GM18507 (cell line): Measurements from ENCODE around the gene ATP8A2.

Experiments
- DNase-seq: peaks from one replicate; pipeline ENCODE4 v3.0.0; 2011; ENCODE audit warnings: low read depth; ENCODE audit not compliant: insufficient read length; ENCODE audit errors: extremely low spot score
- FAIRE-seq: peaks from 2 replicates; lab custom pipeline; 2011; peaks lifted over from hg19 to GRCh38; lab: Jason Lieb, UNC

ATP8A2 gene

DNA sequence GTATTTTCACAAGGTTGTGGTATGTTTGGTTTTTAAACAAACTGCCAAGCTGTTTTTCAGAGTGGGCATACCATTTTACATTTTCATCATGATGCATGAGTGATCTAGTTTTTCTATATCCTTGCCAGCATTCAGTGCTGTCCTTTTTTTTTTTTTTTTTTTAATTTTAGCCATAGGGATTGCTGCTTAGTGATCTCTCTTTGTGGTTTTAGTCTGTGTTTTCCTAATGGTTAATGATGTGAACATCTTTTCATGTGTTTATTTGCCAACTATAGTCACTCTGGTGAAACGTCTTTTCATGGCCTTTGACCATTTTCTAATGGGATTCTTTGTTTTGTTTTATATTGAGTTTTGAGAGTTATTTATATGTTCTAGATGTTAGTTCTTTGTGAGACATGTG lies 620.3 kb downstream of the ATP8A2 start:
- DNase-seq (no peak), FAIRE-seq (no peak)

DNA sequence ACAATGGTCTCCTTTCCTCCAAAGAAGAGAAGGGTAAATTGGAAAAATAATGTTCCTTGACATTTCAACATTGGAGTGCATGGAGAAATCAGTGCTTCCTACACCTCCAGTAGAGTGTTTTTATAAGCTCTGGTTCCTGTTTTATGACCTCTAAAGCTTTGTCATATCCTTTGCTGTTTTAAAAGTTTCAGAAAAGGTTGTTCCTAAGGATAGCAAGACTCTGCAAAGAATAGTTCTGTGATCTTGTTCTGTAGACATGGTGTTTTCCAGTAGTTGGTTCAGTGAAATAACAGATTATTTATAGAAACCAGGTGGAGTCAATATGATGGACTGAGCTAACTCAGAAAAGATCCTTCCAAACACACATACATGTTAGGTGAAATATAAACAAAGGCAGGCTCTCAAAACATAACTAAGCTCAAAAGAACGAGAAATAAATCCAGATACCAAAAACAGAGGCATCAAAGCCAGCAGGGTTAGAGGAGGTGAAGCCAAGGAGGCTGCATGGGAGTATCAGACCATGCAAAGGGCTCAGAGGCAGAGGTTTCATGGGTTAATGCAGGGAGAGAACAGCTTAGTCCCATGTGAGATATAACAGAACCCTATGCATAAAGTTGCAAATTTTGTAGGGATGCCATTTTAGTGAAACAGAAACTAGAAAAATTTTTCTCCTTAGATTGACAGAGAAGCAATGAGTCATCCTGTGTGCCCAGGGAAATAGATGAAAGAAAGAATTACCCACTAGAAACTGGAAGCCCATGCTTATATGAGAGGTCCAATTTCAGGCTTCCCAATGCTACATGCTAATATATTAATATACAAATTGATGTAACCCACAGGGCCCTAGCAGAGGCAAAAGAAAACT lies 635.7 kb downstream of the ATP8A2 start:
- FAIRE-seq (no peak), DNase-seq (no peak)

DNA sequence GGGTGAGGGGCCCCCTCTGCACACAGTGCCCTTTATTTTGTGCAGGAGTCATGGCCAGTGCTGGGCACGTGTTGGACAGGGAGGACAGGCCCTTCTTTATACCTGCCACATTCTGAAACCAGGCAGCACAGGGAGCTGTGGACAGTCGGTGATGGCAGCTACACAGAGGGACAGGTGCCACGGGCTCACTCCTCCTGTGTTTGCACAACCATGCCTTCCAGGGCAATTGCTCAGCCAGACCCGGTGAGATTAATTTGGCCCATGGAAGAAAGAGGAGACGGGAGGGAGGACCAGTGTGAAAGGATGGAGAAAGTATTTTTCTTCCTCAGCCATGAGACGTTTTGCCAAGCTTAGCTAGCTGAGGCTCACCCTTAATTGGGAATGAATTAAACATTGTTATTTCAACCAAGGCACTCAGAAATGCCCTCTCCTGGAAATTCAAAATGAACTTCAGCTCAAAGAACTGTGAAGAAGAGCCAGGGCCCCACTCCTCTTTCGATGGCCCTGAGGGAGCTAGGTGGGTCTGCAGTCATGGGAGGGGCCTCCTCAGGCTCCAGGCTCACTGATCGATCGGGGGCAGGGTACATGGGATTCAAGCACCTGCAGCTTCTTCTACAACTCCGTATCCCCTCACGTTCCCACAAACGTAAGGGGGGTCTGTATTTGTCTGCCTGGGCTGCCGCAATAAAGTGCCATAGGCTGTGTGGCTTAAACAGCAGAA lies 638.9 kb downstream of the ATP8A2 start:
- FAIRE-seq (no peak), DNase-seq (no peak)

DNA sequence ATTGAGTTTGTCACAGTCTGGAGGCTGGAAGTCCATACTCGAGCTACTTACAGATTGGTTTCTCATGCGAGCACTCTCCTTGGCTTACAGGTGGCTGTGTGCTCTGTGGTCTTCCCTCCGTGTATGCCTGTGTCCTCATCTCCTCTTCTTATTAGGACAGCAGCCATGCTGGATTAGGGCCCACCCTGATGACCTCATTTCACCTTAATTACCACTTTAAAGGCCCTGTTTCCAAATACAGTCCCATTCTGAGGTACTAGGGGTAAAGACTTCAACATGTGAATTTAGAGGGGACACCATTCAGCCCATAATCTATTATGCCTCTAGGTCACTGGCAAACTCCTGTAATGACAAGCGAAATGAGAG lies 639.4 kb downstream of the ATP8A2 start:
- DNase-seq (no peak), FAIRE-seq (no peak)

DNA sequence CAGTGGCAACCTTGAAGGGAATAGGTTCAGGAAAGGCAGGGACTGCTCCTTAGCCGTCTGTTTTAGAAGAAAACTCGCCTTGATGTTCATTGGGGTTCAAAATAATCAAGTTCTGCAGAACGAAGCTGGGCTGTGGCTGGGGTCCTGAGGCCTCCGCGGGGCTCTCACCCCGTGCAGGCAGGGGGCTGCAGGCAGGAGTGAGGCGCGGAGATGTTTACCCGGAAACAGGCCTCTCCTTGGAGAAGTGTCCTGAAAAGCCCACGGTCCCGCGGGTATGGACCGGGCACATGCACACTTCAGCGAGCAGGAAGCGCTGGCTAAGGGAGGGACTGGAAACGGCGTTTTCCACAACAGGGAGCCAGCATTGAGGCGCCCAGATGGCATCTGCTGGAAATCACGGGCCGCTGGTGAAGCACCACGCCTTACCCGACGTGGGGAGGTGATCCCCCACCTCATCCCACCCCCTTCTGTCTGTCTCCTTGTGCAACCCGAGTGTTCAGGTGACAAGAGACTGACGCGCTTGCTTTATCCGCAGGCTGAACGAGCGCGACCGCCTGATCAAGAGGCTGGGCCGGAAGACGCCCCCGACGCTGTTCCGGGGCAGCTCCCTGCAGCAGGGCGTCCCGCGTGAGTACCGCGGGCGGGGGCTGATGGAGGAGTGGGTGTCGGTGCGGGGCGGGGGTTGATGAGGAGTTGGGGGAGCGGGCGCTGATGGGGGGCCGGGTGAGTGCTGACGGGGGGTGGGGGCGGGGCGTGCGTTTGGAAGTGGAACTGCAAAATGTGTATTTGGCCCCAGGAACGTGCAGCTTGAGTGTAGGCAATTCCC lies 640.4 kb downstream of the ATP8A2 start:
- FAIRE-seq (no peak), DNase-seq (no peak)

DNA sequence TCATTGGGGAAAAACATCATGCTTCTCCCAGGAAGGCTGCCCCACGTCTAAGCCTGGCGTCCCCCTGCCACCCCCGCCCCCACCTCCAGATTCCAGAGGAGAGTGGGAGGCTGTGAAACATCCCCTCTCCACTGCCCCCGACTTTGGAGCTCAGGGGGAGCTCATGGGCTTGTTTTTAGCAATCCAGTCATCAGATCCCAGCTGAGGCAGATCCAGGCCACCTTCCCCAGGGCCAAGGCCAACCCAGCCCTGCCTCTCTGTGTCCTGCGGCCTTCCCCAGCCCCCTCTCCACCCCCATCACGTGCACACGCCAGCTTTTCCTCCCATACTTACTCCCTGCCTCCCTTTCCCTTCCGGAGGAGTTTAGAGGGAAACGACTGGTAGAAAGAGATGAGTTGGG lies 641.2 kb downstream of the ATP8A2 start:
- DNase-seq (no peak), FAIRE-seq (no peak)

DNA sequence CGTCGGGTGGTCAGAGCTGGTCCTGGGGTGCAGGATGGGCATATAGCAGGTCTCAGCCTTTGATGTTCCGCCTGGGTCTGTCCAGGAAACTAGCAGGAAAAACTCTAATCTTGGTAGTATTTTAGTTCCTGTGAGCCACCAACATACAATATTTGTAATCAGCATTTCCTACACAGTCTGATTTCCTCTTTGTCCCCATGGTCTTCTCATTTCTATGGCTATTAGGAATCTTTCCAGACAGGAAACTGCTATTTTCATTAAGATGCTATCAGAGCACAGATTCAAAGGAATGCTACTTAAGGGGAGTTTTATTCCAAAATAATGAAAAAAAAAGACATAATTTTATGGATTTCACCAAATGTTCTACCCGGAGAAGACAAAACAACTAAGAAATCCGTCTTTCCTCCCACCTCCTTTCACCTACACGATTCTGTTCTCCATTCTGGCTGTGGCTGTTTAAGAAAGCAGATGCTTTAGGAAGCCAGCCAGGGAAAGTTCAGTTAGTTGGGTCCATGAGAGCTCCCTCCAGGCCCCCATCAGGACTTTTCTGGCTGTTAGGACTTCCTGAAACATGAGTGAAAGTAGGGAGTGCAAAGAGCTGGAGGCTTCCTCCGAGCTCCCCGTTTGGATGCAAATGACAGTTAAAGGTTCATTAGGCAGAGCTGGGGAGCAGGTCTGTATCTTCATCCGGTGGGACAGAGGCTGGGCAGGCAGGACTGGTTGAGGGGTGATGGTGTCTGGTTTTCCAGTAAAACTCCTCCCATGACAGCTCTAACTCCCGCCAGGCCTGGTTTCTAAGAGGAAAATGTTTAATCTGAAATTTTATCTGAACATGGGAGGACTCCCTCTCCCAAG lies 643.7 kb downstream of the ATP8A2 start:
- FAIRE-seq (no peak), DNase-seq (no peak)

DNA sequence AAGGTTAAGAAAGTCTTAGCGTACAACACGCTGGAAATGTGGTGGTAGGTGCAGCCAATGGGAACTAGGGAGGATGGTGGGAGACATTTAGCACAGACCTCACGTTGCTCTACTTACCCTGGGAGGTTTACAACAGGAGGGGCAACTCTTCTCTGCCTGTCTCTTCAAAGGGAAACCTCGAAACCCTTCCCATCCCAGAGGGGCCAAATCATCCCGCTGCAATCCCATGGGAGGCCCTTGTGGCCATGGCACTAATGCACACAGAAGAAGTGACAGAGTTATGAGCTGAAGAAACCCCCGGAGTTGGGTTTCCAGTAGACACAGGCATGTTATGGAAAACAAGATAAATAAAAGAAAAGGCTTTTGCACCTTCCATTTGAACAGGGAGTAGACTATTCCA lies 644.4 kb downstream of the ATP8A2 start:
- DNase-seq (no peak), FAIRE-seq (no peak)

DNA sequence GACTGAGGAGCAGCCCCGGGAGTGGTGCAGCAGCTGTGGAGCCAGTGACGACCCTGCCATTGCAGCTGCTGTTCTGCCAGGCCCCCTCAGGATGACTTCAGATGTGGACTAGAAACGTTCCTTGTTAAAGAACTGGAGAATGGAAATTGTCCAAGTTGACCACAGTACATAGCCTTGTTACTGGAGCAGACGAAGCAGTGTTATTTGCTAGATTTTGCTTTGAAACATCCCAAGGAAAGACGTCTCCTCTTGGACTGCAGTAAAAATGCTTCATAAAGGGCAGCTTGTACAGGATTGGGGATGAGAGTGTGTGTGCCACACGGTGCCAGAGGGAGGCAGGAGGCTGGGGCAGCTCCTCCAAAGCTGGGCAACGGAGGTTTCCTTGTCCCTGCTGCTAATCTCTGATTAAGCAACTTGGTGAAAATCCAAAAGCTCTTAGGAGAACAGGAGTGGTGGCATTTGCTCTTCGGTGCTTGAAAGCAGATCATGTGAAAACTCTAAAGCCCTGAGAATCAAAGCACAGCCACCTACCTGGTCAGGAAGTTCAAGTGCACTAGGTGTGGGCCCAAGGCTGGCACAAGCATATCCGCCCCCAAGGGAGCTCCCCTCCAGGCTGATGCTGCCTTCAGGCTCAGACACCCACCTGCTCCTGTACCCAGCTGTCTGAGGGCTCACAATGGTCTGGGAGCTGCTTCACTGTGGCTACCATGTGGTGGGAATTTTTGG lies 645.6 kb downstream of the ATP8A2 start:
- DNase-seq, result no peak
- FAIRE-seq, result no peak

DNA sequence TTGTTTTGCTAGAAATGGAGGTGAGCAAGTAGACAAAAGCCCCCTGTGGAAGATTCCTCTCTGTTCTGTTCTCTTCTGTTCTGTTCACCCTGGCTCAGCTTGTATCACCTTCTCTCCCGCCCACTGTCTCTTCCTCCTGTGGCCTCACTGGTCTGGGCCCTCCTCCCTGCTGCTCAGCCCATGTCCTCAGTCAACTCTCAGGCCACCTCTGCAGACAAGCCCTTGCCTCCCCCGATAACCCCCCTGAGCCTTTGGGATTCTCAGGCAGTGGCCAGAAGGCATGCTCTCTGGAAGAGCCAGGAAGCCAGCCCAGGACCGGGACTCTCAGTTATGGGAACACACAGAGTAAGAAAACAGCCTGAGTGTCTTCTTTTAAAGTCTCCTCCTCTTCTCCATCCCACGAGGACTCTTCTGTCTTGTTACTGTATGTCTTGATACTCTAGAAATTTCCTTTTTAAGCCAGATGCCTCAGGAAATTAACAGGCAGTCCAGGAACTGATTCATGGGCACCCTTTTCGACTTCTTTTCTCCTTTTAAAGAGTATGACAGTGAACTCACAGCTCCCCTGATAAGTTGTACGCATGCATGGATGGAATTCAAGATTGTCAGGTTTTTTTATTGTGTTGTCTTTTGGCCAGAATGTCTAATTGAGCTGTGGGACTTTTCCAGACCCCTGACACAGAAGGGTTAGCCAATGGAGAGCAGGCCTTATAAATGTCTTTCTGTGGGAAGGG lies 646.3 kb downstream of the ATP8A2 start:
- FAIRE-seq (no peak), DNase-seq (no peak)

DNA sequence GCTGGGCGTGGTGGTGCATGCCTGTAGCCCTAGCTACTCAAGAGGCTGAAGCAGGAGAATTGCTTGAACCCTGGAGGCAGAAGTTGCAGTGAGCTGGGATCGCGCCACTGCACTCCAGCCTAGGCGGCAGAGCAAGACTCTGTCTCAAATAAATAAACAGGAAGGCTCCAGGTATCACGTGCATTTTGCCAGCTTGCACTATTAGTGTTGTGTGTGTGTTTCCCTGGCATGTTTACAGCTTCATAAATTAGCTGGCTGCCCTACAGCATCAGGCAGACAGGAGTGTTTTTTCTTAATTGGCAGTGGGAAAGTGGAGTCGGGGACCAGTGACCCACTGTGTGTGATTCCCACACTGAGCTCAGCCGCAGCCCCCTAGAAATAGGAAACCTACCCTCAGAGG lies 647.5 kb downstream of the ATP8A2 start:
- no peak for DNase-seq
- FAIRE-seq, result no peak

DNA sequence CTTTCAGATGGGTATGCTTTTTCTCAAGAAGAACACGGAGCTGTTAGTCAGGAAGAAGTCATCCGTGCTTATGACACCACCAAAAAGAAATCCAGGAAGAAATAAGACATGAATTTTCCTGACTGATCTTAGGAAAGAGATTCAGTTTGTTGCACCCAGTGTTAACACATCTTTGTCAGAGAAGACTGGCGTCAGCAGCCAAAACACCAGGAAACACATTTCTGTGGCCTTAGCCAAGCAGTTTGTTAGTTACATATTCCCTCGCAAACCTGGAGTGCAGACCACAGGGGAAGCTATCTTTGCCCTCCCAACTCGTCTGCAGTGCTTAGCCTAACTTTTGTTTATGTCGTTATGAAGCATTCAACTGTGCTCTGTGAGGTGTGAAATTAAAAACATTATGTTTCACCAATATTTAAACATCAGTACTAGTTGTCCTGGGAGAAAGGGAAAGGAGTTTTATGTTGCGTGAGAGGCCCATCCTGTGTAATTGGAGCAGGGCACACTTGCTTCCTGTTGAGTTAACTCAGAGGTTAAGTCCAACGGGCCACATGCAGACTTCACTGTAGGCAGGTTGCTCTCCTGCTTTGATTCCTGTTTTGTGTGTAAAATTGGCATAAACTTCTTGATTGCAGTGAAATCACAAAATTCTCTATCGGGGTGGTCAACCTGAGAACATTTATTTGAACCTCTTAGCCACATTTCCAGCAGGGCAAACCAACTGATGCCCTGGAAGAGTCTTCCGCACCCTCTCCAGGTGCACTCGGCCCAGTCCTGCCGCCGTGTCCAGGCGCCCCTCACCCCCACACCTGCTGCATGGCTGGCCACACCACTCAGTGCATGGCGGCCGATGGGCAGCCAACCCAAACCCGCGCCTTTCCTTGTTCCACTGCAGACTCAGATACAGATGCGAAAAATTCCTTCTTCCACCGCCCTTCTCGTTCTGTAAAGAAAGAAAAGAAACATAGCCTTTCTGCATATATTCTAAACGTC lies 648.4 kb downstream of the ATP8A2 start:
- no peak for DNase-seq
- FAIRE-seq, result no peak

DNA sequence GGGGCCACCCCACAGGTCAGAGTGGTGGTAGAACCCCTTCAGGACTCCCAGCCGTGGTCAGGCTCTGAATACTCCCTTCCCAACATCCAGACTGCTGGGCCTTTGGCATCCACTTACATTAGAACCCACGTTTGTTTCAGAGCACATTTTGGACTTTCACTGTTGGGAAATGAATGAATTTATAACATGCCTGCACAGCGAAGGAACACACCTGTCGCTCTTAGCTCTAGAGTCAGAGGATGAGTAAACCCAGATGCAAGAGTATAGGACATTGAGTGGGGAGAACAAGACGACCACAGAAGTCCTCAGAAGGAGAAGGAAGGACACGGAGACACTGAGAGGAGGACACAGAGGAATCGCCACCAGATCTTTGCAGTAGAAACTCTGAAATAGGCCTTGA lies 649.1 kb downstream of the ATP8A2 start:
- DNase-seq (no peak), FAIRE-seq (no peak)

DNA sequence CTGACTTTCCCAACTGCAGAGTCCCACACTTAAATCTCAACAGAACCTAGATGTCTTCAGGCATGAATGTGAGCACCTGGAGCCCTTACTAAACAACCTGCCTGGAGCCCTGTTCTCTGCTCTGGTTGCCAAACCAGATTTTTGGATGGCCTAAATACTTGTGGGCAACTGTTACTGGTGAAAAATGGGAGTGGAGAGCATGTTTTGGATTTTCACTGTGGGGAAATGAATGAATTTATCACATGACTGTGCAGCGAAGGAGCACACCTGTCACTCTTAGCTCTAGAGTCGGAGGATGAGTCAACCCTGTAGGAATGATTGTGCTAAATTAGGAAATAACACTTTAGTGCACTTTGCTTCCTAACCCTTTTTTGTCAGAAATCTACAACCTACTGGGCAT lies 649.7 kb downstream of the ATP8A2 start:
- DNase-seq (no peak), FAIRE-seq (no peak)

DNA sequence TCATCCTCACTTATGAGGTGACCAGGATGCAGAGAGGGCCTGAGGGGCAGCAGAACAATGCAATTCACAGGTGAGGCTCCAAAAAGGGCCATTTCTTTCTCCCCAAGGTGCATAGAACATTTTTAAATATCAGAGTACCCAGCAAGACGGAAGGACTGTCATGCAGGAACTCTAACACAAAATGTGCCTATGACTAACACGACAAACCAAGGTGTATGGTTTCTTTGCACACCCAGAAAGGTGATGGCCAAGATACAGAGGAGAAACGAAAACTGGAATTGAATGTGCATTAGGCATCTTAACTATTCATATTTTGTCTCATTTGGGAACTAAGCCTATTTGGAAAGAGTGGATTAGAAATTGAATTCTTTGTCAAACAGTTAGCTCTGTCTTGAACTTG lies 650.2 kb downstream of the ATP8A2 start:
- FAIRE-seq (no peak), DNase-seq (no peak)

DNA sequence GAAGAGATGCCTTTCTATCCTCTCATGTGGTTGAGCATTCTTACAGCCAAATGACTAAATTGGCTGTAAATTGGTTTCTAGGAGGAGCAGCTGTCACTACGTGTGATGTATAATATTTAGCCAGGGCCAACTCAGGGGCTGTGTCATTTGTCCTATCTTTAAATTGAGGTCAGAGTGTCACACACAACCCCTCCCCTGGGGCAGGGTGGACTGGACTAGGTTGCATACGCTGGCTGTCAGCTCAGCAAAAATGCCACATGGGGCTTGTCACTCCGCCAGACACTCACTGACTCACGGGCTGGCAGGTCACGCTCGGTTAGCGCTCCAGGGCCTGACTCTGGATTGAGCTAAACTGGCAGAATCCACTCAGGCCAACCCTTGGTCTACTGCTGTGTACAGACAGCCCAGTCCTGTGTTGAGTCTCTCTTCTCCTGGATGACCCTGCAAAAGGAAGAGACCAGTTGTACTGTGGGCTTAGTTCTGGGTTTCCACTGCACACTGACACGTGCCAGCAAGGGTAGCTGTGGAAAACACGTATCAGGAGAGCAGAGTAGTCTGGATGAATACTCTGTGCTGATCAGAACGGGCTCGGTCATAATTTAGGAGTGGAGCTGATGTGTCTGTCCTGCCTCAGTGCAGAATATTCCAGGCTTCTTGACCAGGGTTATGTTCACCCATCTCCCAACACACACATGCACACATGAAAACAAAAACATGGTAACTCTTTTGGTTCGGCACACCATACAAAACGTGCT lies 650.9 kb downstream of the ATP8A2 start:
- DNase-seq, result no peak
- FAIRE-seq, result no peak
